Lung microvascular endothelial cell (primary cell): ENCODE results near the gene TPT1. TPM values are rescaled to one million over a fixed set of nuclear protein-coding genes. Genes with fewer than 3 reads are reported as not detected.
"Not testable (repeated sequence)": the region's sequence is repeated elsewhere in the genome, so short reads cannot be mapped to it uniquely, and the experiment has no call there.

Experiments used
- DNase-seq, 2 donors: peaks; one replicate each; pipeline versions ENCODE4 v3.0.0 to v3.0.0-alpha.2; 2010; ENCODE audit warnings: low read depth in 2 of 2
- total RNA-seq: library from RNA; depleted of rRNA; stranded (reverse); fragments of >200 nt; gene quantifications from 2 replicates; pipeline ENCODE4 v1.2.1, GENCODE V29; 2014

Gene TPT1
- total RNA-seq, 1 donor from 2014 or later, result 2,740 TPM

DNA sequence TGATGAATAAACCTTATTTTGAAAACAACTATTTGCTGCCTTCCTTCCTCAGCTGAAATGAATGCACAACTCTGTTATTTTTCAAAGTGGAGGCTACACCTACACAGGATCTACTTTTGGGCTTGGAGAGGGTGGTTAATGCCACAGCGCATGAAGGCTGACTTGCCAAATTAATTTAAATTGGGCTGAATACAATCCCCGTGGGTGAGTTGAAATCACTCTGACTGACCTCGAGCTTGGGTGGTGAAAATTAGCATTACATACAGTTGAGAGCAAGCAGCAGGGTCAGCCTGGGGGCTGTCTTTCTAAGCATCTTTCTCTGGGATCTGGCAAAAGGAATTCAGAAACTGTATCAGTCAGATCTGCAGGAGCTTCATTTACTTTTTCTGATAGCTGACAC is 38.5 kb downstream of the TPT1 start:
- DNase-seq, result no peak

DNA sequence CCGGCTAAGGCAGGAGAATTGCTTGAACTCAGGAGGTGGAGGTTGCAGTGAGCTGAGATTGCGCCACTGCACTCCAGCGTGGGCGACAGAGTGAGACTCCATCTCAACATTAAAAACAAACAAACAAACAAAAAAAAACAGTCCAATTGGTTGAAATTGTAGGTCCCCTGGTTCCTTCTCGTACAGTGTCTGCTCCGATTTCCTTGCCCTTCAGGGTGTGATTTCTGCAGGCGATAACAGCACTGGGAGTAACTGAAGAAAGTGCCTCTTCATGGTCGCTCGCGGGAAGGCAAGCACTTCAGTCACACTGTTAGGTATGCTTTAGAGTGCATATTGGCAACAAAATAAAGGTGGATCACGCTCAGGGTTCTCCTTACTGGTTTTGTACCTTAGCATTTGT is 39.7 kb downstream of the TPT1 start:
- DNase-seq, result no peak

DNA sequence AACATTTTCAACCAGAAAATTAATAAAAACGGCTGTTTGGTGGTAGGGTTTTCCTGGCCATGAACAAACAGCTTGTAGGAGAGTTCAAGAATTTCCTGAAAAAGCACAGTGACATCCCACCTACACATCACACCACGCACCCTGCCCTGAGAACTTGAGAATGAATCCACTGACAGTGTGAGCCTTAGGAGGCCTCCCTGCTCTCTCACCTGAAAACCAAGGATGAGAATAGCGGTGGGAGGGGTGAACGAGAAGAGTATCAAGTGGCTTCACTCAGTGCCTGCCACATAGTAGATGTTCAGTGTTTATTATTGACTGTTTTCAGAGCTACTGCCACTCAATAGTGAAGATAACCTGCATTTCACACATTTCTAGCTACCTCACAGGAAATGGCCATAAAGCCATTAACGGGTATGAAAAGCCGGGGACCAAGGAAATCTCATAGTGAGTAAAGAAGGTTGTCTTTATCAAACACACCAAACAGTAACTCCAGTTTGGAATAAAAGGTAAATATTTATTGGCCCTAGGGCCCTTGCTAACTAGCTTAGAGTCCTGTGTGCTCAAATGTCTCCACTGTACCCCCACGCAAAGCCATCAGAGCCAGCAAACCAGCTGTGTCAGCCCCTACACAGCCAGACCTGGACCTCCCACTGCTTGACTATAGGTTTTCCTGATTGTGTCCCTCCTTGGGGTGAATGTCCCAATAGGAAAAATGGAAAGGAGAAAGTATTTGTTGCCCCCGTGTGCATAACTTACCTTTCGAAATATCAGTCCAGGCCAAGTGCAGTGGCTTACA is 40.6 kb downstream of the TPT1 start:
- DNase-seq, result no peak

DNA sequence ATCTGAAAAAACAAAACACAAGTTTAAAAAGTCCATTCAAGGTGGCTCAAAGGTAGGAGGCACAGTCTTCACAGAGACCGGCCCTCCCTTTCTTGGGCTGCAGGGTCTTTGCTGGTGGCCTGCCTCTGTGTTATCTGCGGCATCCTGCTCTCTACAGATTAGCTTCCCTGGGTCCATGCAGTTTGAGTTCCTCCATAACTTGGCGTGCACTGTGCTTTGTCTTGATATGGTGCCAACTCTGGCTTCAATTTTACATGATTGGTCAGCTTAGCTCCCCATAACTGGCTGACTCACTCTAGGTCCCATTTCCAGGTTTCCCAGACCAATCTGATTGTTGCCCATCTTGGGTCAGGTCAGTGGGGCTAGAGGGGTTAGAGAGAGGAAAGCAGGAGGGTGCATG is 41.8 kb downstream of the TPT1 start:
- DNase-seq, result peak; percentile 32 to 76

DNA sequence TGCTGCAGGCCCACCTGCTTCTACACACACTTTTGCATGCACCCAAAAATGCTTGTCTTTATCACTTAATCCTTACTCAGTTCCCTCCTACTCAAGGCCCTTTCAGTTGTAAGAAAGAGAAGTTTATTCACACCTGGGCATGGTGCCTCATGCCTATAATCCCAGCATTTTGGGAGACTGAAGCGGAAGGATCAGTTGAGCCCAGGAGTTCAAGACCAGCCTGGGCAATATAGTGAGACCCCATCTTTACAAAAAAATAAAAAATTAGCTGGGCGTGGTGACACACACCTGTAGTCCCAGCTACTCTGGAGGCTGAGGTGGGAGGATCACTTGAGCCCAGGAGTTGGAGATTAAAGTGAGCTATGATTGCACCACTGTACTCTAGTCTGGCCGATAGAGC is 42.4 kb downstream of the TPT1 start:
- not testable (repeated sequence) for DNase-seq

DNA sequence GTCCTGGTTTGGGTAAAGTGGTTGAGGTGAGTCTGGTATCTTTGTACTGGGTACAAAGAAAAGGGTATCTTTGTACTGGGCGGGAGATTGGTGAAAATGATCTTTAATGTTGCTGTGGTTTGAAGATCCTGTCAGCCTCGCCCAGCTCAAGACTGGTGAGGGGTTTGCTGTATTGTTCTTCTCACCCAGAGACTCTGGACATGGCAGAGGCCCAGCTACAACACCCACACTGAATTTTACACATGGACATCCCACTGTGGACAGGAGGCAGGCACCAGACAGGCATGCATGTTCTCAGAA is 42.8 kb downstream of the TPT1 start:
- DNase-seq, result no peak

DNA sequence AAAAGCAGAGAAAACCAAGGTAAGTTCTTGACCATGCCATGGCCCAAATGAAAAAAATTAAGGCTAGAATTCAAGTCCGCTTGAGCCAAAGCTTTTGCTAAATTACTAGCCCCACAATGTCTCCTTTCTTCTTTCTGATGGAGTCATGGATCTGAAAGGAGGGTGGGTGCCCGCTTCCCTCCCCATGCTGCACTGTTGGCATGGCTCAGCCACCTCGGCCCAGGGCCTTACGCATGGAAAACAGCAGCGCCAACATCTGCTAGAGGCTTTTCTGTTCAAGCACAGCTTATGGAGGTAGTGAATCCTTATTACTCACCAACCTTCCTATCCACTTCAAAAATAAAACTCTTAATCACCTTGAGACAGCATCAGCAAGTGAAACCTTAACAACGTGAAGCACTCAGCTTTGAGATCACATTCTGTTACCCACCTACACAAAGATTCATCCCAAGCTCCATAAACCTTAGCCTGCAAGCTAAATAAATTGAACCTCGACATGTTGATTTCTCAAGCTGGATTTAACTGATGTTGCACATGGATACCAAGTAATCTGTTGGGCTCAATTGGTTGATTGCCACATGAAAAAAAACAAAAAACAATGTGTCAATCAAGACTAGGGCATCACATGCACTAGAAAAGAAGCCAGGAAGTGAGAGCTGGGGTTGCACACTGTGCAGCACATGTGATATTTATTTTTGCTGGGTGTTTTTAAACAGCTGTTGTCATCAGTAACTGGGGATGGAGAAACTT is 43.4 kb downstream of the TPT1 start:
- DNase-seq, result no peak

GRCh38 chr13:45296259-45296658 is 44.7 kb downstream of the TPT1 start:
- DNase-seq, result peak; percentile 20 to 42

GRCh38 chr13:45295536-45295935 is 45.4 kb downstream of the TPT1 start:
- peak; percentile 43 to 52 for DNase-seq

GRCh38 chr13:45292176-45292575 is 48.8 kb downstream of the TPT1 start:
- peak in 1 of 2 donors; percentile 28 for DNase-seq

GRCh38 chr13:45289936-45290563 is 50.9 kb downstream of the TPT1 start:
- no peak for DNase-seq

Other genes with a start within 250 kb of the TPT1 start
- gene GTF2F2, start 220.7 kb downstream of the TPT1 start, total RNA-seq, result 13.9 and 14.5 TPM in 2 replicates
- not detected in 2 replicates for gene KCTD4, start 140.1 kb downstream of the TPT1 start, total RNA-seq
- 9.2 and 10.7 TPM in 2 replicates for gene SLC25A30, start 77.2 kb upstream of the TPT1 start, total RNA-seq
- gene COG3, start 123.8 kb upstream of the TPT1 start, total RNA-seq, result 20.9 and 22.2 TPM in 2 replicates